GM12874 (cell line): ENCODE results near the gene NSRP1.

Experiments used
- TF ChIP-seq, protein P1 (sequence below): IDR thresholded peaks from 2 replicates; pipeline ENCODE4 v1.5.1; 2011; ENCODE audit warnings: low read depth, mild to moderate bottlenecking, control low read depth, low read length, moderate library complexity; ENCODE audit not compliant: insufficient read depth

Gene NSRP1

DNA sequence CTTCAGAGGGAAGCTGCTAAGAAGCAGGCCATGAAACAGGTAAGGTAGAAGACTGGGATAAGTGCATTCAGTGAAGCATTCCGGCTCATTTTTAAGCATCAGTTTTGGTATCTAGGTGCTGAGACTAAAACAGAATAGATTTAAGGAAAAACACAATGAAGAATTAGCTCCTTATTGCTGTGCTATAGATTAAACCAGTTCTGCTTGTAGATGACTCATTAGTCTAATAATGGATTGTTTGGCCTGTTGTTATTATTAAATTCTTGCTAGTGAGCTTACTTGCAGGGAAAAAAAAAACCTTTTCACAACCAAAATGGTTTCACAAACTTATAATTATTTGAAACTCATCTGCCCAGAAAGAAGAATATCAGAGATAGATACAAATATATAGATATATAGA, 55.9 kb downstream of the NSRP1 start:
- TF ChIP-seq, protein P1, sequence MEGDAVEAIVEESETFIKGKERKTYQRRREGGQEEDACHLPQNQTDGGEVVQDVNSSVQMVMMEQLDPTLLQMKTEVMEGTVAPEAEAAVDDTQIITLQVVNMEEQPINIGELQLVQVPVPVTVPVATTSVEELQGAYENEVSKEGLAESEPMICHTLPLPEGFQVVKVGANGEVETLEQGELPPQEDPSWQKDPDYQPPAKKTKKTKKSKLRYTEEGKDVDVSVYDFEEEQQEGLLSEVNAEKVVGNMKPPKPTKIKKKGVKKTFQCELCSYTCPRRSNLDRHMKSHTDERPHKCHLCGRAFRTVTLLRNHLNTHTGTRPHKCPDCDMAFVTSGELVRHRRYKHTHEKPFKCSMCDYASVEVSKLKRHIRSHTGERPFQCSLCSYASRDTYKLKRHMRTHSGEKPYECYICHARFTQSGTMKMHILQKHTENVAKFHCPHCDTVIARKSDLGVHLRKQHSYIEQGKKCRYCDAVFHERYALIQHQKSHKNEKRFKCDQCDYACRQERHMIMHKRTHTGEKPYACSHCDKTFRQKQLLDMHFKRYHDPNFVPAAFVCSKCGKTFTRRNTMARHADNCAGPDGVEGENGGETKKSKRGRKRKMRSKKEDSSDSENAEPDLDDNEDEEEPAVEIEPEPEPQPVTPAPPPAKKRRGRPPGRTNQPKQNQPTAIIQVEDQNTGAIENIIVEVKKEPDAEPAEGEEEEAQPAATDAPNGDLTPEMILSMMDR = no peak

DNA sequence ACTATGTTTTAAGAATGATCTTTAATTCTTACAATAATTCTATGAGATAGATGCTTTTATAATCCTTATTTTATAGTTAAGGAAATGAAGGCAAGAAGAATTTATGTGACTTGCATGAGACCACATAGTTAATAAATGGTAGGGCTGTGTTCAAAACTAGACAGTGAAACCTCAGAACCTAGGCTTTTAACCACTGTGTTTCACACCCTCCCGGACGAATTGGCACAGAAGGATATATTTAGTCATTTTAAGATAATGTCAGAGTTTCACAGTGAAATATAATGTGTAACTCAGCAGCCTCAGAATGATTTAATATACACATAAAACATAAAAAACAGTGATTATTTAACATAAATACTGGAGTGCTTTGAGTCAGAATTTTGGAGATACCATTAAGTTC, 57.0 kb downstream of the NSRP1 start:
- TF ChIP-seq, protein P1 = no peak

- TF ChIP-seq, protein P1 = no peak
Observed at GRCh38 chr17:30174556-30174955, 57.9 kb downstream of the NSRP1 start.

DNA sequence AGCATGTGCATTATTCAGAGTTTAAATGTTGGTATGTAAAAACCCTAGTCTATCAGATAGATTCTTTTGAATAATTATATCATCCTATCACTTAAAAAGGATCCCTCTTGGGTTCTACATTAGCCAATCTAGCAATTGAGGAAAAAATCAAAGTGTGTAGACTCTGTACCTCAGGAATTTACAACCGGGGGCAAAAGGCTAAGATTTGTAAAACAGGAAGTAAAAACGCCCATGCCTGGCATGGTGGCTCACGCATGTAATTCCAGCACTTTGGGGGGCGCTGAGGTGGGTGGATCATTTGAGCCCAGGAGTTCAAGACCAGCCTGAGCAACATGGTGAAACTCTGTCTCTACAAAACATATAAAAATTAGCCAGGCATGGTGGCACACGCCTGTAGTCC, 60.2 kb downstream of the NSRP1 start:
- TF ChIP-seq, protein P1 = no peak

GRCh38 chr17:30186761-30187160, 70.1 kb downstream of the NSRP1 start:
- TF ChIP-seq, protein P1 = no peak

DNA sequence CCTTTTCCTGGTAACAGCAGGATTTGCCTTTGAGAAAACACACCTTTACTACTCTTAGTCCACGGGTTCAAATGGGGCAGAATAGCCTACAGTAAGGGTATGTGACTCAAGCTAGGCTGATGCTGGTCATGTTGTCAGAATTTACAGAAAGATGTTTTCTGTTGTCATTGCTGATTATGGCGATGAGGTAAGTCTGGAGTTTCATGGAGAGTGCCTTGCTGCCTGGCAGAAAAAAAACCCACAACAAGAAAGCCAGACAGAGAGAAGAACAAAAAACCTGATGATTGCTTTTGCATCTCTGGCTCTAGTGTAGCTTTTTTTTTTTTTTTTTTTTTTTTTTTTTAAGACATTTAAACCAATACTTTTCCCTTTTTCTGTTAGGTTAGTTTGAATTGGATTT, 71.0 kb downstream of the NSRP1 start:
- TF ChIP-seq, protein P1 = no peak

DNA sequence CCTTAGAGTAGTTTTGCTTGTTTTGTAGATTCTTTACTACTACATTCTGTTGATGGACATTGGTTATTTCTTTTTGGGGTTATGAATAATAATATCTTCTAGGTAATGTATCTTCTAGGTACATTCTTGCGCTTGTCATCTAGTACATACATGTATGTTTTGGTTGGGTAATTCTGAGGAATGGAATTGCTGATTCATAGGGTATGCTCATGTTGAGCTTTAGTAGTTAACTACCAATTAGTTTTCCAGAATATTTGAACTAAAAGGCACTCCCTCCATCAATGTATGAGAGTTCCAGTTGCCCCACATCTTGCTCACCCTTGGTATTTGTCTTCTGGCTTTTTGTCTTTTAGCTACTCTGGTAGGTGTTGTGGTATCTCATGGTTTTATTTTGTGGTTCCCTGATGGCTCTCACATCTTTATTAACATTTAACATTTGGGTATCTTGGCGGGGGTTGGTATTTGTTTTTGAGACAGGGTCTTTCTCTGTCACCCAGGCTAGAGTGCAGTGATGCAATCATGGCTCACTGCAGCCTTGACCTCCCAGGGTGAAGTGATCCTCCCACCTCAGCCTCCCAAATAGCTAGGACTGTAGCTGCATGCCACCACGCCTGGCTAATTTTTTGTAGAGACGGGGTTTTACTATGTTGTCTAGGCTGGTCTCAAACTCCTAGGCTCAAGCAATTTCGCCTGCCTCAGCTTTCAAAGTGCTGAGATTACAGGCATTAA, 71.8 kb downstream of the NSRP1 start:
- TF ChIP-seq, protein P1 = no peak
